Mesothelial cell of epicardium (in vitro differentiated cells): ENCODE data around the gene CD200R1L. TPM values are rescaled to one million over a fixed set of nuclear protein-coding genes. Genes with fewer than 3 reads are reported as not detected.

Experiments
- DNase-seq, 2 experiments: peaks; one replicate each; pipeline ENCODE4 v3.0.0; 2021; ENCODE audit warnings: low spot score in 2 of 2; ENCODE audit not compliant: unreplicated experiment in 2 of 2
- H3K27ac Mint-ChIP-seq: 2 replicates; pipeline ENCODE4 v1.8.0; 2021; ENCODE audit warnings: mixed read lengths
- H3K27me3 Mint-ChIP-seq: 2 replicates; pipeline ENCODE4 v1.8.0; 2021; ENCODE audit warnings: low read depth, mixed read lengths
- H3K36me3 Mint-ChIP-seq: 2 replicates; pipeline ENCODE4 v1.8.0; 2021; ENCODE audit warnings: mixed read lengths
- H3K4me1 Mint-ChIP-seq: 2 replicates; pipeline ENCODE4 v1.8.0; 2021; ENCODE audit warnings: mixed read lengths
- H3K4me3 Mint-ChIP-seq: 2 replicates; pipeline ENCODE4 v1.8.0; 2021; ENCODE audit warnings: mild to moderate bottlenecking, moderate library complexity, mixed read lengths
- H3K9me3 Mint-ChIP-seq: 2 replicates; pipeline ENCODE4 v1.8.0; 2021; ENCODE audit warnings: mixed read lengths
- total RNA-seq: library from RNA; stranded (reverse); gene quantifications from 3 replicates; pipeline ENCODE4 v1.2.1, GENCODE V29; 2021
- TF ChIP-seq, protein P1 (sequence below): fragments of 200-600 bp; sonication (generic); IDR thresholded peaks from one replicate; pipeline ENCODE4 v1.5.0; 2021; ENCODE audit warnings: antibody characterized with exemption; ENCODE audit not compliant: unreplicated experiment

Gene CD200R1L
- total RNA-seq, 1 donor from 2014 or later = not detected

DNA sequence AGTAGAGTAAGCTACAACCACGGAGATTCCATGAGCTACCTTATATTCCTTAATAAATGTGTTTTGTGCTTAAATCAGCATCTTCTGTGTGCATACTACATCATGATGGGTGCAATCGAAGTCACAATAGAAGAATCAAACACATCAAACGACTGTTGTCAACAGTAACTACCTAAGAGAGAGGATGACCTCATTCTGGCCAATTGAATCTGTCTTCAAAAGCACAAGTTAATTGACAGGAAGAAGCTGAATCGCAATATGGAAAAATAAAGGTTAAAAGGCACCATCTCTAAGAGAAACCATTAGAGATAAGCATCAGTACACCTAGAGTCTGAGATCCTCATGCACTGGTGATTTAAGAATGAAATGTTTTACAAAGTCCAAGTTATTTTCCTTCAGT, 39.0 kb downstream of the CD200R1L start:
- TF ChIP-seq, protein P1, sequence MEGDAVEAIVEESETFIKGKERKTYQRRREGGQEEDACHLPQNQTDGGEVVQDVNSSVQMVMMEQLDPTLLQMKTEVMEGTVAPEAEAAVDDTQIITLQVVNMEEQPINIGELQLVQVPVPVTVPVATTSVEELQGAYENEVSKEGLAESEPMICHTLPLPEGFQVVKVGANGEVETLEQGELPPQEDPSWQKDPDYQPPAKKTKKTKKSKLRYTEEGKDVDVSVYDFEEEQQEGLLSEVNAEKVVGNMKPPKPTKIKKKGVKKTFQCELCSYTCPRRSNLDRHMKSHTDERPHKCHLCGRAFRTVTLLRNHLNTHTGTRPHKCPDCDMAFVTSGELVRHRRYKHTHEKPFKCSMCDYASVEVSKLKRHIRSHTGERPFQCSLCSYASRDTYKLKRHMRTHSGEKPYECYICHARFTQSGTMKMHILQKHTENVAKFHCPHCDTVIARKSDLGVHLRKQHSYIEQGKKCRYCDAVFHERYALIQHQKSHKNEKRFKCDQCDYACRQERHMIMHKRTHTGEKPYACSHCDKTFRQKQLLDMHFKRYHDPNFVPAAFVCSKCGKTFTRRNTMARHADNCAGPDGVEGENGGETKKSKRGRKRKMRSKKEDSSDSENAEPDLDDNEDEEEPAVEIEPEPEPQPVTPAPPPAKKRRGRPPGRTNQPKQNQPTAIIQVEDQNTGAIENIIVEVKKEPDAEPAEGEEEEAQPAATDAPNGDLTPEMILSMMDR = no peak
- Mint-ChIP-seq H3K27me3 (no peaks in the 10 kb centered on the region), H3K9me3 (peaks cover 19% of the 10 kb centered on the region), H3K36me3 (no peaks in the 10 kb centered on the region), H3K4me1 (peaks cover 49% of the 10 kb centered on the region), H3K27ac (no peak overlapping the region), H3K4me3 (no peak overlapping the region)
- DNase-seq = no peak

- peaks cover 19% of the 10 kb centered on the region for H3K9me3 Mint-ChIP-seq
- H3K27me3 Mint-ChIP-seq = no peaks in the 10 kb centered on the region
- no peaks in the 10 kb centered on the region for H3K36me3 Mint-ChIP-seq
- no peak overlapping the region for H3K27ac Mint-ChIP-seq
- H3K4me1 Mint-ChIP-seq = peaks cover 42% of the 10 kb centered on the region
- no peak overlapping the region for H3K4me3 Mint-ChIP-seq
- TF ChIP-seq, protein P1 = no peak
- no peak for DNase-seq
These were observed 39.8 kb downstream of the CD200R1L start for GRCh38 chr3:112806903-112807302.

DNA sequence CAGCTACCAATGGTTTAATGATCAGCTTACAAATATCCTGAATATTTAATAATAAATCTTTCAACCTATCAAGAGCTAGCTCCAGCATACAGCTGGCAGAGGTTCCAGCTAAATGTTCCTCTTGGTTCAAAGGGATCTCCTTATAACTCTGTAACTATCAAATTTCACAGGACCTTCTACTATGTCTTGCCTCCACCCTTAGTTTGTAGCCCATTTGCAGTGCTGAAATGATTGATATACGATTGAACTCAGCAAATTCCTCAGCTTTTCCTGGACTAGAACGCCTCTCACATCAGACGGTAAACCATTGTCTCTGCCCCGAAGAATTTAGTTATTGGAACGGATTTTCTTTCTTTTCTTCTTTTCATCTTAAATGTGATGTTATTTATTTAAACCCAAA, 41.5 kb downstream of the CD200R1L start:
- Mint-ChIP-seq H3K27ac (no peak overlapping the region), H3K4me3 (no peak overlapping the region), H3K4me1 (peaks cover 28% of the 10 kb centered on the region), H3K36me3 (no peaks in the 10 kb centered on the region), H3K9me3 (peaks cover 19% of the 10 kb centered on the region), H3K27me3 (no peaks in the 10 kb centered on the region)
- TF ChIP-seq, protein P1 = no peak
- no peak for DNase-seq

GRCh38 chr3:112804021-112804420, 42.6 kb downstream of the CD200R1L start:
- Mint-ChIP-seq H3K4me1 (peaks cover 35% of the 10 kb centered on the region), H3K36me3 (no peaks in the 10 kb centered on the region), H3K9me3 (peaks cover 19% of the 10 kb centered on the region), H3K27me3 (no peaks in the 10 kb centered on the region), H3K4me3 (no peak overlapping the region), H3K27ac (no peak overlapping the region)
- TF ChIP-seq, protein P1 = no peak
- DNase-seq = no peak

DNA sequence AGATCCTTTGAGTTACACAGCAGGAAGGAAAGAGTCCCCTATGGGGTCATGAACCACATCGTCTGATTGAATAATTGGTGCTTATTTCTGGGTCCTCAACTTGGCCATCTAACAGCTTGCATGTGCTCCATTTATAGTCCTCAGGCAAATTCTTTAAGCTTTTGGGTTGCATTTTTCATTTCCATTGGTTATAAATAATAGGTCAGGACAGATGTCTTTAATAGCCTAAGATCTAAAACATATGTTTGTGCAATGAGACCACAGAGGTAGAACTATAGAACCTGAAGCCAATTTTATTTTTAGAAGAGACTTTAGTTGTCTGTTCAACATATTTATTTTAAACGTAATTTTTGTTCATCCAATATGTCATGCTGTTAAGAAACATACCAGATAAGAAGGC, 43.2 kb downstream of the CD200R1L start:
- TF ChIP-seq, protein P1 = no peak
- Mint-ChIP-seq H3K9me3 (peaks cover 19% of the 10 kb centered on the region), H3K36me3 (no peaks in the 10 kb centered on the region), H3K27ac (no peak overlapping the region), H3K27me3 (no peaks in the 10 kb centered on the region), H3K4me3 (no peak overlapping the region), H3K4me1 (peaks cover 31% of the 10 kb centered on the region)
- DNase-seq = no peak

DNA sequence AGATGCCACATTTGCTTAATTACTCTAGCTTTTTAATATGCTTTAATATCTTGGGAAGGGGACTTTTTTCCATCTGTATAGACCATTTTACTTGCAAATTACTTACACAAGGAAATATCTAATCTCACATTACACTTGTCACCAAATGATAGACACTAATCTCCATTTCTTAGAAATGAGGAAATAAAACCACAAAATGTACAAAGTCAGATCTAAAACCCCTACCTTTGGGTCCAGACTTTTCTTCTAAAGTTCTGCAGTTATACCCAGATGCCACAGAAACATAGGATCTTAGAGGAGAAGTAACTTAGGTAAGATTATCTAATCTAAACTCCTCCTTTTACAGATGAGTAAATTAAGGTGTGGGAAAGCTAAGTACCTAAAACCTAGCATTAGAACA, 44.3 kb downstream of the CD200R1L start:
- H3K4me3 Mint-ChIP-seq = no peak overlapping the region
- H3K36me3 Mint-ChIP-seq = no peaks in the 10 kb centered on the region

More for the DNA sequence above, 44.3 kb downstream of the CD200R1L start:
- H3K9me3 Mint-ChIP-seq = peaks cover 19% of the 10 kb centered on the region
- peaks cover 23% of the 10 kb centered on the region for H3K4me1 Mint-ChIP-seq
- TF ChIP-seq, protein P1 = no peak
- H3K27me3 Mint-ChIP-seq = no peaks in the 10 kb centered on the region
- DNase-seq = no peak
- no peak overlapping the region for H3K27ac Mint-ChIP-seq
